HG02759 (cell line): ENCODE data around the gene ZNF628.
A peak's percentile ranks its signal among the peaks of the same experiment; 100 is the strongest.

Experiments used
- ATAC-seq: cut with Tn5 transposase; IDR thresholded peaks from one replicate; pipeline ENCODE4 v1.9.1; 2021; ENCODE audit warnings: mild to moderate bottlenecking, moderate library complexity; ENCODE audit not compliant: unreplicated experiment

Gene ZNF628

DNA sequence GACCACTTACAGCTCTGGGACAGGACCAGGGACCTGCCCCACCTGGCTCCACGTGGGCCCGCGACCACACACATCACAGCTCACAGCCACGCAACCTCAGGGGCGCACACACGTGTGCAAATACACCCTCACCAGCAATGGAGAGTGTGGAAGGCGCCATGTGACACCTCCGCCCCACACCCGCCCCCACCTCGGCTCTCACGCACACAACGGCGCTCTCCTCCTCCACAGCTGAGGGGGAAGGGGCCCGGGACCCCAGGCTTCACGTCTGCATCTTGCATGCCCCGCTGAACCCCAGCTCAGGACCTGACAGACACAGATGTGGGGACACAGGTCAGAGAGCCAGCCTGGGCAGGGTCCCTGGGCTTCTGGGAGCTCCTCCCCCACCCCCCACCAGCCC is 26.9 kb upstream of the ZNF628 start:
- ATAC-seq, result no peak

DNA sequence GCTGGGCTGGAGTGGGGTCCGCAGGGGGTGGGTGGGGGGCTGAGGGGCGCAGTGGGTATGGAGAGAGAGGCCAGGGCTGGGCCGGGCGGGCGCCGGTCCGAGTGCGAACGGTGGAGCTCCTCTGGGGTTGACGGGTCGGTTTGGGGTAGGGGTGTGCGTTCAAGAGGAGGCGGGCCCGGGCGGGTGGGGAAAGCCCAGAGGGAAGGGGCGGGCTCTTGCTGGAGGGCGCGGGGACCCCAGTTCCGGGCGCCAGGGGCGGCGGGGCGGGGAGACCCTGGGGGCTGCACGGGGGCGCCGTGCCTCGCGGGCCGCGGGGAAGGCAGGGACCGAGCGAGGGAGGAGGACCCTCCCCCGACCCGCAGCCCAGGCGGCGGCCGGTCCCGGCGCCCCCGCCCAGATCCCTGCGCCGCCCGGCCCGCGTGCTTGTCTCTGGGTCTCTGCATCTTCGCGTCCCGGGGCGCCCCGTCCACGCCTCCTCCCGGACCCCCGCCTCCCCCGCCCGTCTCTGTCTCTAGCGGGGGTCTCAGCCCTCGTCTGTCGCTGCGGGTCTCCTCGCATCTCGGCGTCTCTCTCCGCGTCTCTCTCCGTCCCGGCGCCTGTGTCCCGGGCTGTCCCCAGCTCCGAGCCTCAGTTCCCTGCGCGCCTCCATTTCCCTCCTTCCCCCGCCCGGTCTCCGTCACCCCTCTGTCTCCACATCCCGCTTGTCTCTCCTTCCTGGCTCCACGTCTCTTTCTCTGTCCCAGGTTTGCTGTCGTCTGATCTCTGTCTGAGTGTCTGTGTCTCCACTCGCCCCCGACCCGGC is 25.1 kb upstream of the ZNF628 start:
- no peak for ATAC-seq

DNA sequence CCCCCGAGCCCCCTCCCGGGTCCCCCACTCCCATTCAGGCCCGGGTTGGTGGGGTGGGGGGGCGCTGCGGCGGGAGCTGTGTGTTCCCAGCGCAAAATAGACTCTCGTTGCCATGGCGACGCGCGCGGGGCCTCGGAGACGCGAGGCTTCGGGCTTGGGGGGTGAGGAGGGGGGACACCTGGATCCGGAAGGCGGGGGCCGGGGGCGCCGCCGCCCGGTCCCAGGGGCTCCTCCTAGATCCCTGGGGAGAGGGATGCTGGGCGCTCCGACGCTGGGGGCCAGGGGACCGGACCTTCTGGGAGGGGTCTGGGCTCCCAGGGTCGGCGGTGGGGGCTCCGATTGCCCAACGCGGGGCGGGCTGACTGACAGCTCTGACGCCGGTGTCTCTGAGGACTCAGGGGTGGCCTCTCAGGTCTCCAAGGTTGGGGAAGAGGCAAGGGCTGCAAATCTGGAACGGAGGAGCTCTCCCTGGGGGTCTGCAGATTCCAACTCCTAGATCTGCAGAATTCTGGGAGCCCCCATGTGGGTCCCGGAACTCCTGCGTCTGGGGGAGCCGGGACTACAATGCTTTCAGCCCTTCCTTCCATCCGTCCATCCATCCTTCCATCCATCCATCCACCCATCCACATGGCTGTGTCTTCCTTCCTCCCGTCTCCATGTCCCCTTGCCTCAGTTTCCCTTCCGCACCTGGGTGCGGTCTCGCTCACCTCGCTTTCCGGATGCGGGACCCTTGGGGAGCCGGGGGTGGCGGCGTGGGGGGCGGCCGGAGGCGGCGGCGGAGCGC is 24.3 kb upstream of the ZNF628 start:
- no peak for ATAC-seq

DNA sequence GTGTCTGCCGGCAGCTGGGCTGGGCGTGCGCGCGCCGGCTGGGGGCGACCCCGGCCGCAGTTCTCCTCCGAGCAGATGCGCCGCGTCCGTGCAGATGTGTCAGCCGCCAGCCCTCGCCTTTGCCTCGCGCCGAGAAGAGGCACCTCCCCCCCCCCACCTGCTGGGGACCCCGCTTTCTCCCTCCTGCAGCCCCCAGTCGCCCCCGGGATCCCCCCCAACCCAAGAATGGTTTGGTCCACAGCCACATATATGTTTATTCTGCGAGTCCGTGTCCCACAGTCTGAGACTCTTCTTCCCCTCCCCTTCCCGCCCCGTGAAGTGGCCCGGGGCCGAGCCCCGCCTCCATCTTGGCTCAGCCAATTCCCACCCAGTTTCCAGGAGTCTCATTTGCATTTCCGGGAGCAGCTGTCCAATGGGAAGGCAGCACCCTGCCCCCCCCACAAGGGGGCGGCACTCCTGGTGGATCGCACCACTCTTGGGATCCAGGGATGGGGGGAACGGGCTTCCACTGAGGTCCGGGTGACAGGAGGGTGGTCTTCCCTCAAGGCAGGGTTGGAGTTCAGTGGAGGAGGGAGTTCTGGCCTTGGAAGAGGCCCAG is 23.6 kb upstream of the ZNF628 start:
- no peak for ATAC-seq

DNA sequence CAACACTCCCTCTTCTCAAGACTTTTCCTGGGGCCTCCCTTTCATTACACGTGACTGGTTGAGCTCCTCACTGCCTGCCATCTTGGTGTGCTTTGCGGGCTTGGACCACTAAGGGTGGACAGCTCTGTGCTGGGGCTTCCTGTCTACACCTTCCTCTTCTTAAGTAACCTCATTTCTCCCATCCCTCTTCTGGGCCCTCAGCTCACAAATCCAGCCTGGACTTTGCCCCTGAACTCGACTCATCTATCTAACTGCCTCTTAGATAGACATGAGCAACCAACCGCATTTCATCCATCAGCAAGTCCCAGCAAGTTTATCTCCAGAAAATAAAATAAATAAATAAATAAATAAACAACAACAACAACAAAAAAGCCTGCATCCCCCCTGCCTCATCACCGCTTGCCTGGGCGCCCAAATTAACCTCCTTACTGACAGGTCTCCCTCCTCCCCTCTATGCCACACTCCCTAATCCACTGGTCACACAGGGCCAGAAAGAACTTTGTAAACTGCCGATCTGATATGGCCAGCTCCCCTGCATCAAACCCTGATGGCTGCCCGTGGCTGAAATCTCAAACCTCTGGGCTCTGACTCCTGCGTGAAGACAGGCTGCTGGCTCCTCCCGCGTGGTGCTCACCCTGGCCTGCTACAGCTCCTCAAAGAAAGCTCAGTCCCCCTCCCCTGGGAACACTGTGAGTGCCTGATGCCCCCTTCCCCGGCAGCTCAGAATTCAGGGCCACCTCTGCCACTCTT is 22.7 kb upstream of the ZNF628 start:
- no peak for ATAC-seq

DNA sequence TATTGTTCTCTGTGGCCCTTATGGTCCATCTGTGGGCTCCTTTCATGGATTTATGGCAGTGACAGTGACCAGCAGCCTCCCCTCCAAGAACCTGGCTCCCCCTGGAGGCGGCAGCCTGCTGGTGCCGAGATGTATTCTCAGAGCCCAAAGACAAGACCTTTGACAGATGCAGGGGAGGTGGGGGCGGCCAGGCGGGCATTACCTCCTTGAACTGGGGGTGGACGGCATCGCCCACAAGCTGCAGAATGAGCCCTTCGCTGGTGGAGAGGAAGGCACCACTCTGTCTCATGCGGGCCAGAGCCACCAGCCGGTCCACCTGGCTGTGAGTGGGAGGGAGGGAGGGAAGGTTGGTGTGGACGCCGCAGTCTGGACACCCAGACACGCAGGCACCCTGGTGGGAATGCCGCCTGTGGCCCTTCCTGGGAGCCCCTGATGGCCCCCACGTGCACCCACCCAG is 21.6 kb upstream of the ZNF628 start:
- ATAC-seq, result no peak

DNA sequence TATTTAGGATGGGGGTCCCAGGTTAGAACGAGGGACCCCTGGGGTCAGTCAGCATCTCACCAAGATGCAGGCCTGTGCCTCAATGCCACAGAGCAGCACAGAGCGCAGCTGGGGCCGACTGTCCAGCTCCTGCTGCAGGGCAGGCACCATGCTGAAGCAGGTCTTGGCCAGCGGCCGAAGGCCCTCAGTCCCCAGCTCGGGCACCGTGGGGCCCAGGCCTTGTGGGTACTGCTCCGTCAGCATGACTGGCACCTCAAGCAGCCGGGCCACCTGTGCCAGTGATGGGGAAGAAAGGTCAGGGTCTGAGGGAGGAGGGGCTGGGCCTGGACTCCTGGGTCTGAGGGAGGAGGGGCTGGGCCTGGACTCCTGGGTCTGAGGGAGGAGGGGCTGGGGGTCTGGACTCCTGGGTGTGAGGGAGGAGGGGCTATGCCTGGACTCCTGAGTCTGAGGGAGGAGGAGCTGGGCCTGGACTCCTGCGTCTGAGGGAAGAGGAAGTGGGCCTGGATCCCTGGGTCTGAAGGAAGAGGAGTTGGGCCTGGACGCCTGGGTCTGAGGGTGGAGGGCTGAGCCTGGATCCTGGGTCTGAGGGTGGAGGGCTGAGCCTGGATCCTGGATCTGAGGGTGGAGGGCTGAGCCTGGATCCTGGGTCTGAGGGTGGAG is 20.7 kb upstream of the ZNF628 start:
- ATAC-seq, result no peak

DNA sequence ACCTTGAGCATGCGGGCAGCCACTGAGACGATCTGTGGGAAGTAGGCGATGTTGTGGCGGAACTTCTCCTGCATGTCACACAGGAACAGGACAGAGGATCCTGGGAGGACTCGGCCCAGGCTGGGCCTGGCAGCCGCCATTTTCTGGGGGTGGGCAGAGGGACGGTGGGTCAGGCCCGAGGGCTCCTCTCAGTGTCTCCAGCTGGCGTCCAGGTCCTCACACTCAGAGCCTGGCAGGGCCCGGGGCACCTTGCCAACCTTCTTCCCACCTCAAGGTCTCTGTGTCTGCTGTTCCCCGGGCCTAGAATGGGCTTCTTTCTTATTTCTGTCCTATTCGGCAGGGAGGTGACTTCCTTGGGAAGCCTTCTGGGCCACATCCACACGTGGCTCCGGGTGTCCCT is 20.1 kb upstream of the ZNF628 start:
- no peak for ATAC-seq

DNA sequence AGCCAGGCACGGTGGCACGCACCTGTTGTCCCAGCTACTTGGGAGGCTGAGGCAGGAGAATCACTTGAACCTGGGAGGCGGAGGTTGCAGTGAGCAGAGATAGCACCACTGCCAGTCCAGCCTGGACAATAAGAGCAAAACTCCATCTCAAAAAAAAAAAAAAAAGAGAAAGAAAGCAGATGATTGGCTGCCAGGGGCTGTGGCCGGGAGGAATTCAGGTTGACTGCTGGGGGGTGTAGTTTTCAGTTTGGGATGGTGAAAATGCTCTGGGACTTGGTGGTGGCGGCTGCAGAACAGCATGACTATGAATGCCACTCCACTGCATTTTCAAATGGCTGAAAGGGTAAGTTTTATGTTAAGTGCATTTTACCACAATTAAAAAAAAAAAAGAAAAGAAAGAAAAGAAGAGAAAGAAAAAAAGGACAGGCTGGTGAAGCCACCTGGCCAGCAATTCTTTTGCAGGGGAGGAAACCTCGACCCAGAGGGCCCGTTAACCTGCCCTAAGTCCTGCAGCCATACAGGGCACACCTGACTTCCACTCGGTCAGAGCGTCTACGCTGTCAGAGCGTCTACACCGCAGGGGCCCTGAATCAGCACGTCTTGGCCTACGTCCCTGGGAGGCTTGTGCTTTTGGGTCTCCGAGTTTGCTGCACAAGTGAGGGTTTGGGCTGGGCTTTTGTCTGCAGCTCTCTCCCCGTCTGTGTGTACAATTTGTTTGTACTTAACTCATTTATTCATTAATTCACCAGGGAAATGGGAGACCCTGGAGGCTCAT is 18.5 kb upstream of the ZNF628 start:
- no peak for ATAC-seq

DNA sequence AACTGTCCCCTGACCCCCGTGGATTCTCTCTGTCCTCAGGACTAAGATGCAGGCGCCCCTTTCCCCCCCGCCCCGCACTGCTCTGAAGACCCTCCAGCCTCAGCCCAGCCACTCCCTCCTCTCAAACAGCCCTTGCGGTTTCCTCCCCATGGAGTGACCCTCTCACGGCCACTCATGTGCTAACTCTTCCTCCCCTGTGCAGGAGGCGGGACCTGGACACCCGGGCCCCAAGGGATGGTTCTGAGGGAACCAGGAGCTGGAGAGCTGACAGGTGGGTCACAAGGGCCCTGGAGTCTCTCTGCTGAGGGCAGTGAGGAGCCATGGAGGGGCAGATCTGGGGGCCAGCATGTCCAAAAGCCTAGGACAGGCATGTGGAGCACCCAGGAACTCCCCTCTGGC is 16.9 kb upstream of the ZNF628 start:
- ATAC-seq, result no peak

DNA sequence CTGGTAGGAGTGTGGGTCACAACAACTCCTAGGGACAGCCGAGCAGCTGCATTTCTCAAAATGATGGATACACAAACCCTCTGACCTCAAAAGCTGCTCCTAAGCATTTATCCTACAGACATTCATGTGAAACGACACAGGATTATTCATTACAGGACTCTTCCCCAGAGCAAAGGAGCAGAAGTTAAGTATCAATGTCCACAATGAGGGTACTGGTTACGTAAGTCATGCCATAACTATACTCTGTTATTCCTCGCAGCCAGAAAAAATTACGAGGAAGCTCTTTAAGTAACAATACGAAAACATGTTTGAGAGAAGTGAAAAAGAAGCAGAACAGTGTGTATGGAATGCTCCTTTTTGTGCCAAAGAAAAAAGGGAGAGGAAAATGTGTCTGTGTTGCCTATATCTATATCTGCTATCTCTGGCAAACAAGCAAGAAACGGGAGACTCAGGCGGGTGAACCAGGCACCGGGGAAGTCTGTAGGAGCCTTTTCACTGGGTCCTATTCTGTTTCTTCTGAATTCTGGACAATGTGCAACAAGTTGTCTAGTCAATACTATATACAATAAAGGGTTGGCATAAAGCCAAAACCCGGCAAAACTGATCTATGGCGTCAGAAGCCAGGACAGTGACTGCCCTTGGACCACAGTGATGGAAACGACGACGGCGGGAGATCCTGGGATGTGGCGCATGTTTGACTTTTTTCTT is 16.3 kb upstream of the ZNF628 start:
- ATAC-seq, result no peak

DNA sequence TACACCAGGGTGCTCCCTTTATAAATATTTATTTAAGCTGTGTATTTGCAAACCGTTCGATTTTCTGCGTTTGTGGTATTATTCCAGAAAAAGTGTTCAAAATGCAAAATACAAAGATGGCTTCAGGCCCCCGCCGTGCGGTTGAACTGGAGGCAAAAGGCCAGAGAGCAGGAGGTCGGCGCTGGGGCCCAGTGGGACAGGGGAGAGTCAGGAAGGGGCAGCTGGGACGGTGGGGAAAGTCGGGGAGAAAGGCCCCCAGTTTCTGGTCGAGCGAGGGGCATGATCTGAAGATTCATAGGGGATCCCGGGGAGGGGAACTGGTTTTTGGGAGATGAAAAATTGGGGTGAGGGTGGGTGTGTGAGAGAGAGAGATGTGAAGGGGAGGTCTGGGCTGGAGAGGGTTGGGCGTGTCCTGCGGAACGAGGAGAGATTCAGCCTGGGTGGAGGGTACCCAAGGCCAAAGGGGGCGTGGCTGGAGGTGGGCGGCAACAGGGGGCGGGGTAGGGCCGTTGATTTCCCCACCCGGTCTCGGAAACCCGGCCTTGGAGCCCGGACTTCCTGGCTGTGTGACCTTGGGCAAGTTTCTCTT is 15.7 kb upstream of the ZNF628 start:
- no peak for ATAC-seq

DNA sequence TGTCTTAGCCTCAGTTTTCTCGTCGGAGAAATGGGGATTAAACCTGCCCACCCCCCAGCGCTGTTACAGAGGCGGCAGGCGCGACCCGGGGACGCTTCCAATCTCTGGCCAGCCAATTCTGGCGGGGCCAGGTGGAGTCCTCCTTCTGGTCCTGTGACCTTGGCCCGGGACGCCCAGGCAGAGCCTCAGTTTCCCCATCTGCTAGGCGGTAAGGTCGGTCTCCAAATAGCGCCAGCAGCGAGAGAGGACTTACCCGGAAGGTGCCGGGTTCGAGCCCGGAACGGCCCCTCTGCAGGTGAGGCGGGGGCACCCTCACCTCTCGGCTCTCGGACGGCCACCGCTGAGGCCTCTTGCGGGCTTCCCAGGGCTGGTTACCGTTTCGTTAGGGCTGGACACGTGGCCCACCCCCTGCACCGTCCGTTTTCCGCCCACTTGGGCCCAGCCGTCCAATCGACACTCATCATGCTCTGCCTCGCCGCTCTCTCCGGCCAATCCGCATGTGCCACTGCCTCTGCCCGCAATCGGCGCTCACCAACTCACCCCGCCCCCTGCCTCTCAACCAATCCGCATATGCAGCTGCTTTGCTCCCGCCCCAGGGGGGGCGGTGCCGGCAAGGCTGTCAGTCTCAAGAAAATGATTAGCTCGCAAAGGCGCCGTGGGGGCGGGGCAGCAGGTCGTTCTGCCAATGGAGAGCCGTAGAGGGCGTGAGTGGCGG is 15.0 kb upstream of the ZNF628 start, which contains the start of gene ISOC2:
ISOC2 (minus strand) TSS at position 384 of the 715 bp plus-strand sequence. CDS start 5,156 bp downstream, outside the sequence.
- ATAC-seq, result peak; percentile 92

DNA sequence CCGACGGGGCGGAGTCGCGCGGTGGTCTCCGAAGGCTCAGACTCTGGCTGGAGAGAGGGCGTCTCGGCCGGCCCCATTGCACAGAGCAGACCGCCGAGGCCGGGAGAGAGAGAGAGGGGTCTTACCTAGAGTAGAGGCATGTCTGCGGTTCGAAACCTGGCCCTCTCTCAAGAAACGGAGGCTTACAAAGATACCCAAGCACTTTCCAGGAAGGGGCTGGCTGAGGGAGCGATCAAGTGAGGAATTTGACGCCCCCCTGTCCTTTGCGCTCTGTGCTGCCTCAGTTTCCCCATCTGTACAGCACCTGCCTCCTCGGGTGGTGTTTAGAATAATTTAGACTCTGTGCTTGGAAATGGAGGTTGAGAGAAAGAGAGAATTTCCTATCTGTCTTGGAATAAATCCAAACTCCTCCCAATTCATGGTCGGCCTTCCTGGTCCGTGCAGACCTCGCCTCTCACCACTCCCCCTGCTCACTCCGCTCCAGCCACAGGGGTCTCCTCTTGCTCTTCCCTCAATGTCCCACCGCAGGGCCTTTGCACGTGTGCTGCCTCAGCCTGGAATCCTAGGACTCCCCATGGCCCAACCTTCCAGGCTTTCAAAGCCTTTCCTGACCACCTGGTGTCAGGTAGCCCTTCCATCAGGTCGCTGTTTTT is 14.3 kb upstream of the ZNF628 start:
- no peak for ATAC-seq

DNA sequence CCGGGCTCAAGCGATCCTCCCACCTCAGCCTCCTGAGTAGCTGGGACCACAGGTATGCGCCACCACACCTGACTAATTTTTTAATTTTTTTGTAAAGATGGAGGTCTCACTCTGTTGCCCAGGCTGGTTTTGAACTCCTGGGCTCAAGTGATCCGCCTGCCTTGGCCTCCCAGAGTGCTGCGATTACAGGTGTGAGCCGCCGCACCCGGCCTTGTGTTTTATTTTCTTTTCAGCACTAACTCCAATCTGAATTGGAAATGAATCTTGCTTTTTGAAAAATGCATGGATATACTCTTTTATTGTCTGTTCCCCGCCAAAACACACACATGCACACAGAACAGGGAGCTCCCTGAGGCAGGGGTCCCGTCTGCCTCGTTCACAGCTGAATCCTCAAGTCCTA is 13.7 kb upstream of the ZNF628 start:
- ATAC-seq, result no peak

DNA sequence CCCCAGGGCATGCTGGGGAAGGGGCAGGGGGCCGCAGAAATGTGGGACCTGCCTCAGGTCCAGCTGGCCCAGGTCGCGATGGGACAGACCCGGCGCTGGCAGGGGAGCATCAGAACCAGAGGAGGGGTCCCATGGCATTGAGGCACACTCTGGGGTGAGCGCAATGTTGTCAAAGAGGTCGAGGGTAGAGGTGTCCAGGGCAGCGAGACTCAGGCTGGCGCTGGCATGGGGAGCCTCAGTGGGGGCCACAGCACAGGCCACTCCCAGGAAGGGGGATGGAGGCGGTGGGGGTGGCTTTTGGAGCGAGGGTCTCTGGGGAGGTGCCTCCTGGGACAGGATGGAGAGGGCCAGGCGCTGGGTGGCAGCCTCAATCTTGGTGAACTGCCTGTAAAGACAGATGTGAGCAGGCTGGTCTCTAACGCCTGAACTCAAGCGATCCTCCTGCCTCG is 12.8 kb upstream of the ZNF628 start:
- no peak for ATAC-seq

DNA sequence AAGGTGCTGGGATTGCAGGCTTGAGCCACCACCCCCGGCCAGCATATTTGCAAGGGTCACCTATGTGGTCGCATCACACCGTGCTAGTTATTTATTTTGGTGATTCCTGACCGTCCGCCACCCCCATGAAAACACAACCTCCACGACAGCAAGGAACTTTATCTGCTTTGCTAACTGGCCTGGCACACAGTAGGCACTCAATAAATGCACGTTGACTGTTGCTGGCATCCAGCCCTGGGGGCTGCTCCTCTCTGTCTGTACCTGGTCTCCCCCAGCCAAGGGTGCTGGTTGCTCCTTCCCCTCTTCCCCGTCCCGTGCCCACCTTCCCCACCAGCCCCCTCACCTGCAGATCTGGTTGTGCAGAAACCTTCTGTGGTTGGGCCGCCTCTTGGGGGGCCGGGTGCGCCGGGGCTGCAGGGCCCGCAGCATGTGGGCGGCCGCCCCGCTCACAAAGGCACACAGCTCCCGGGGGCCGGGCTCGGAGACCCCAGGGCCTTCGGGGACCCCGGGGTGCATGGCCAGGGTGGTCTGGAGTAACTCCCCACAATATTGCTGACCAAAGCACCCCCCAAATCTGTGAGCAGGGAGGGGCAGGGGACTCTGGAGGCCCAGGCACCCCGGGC is 12.3 kb upstream of the ZNF628 start:
- ATAC-seq, result no peak
